Mesodermal cell (in vitro differentiated cells): ENCODE data around the gene FBXW11.

Experiments used
- H3K27ac ChIP-seq: 2 replicates; pipeline ENCODE4 v1.7.0; 2013; ENCODE audit warnings: mild to moderate bottlenecking, low read depth, low read length, moderate library complexity; ENCODE audit not compliant: severe bottlenecking
- H3K36me3 ChIP-seq: 2 replicates; pipeline ENCODE4 v1.7.1; 2013; ENCODE audit warnings: mild to moderate bottlenecking, low read length, moderate library complexity; ENCODE audit not compliant: control insufficient read depth, insufficient read depth
- H3K4me1 ChIP-seq: one replicate; pipeline ENCODE4 v1.7.1; 2013; ENCODE audit warnings: mild to moderate bottlenecking, low read length; ENCODE audit not compliant: insufficient read depth, control insufficient read depth, poor library complexity, severe bottlenecking
- H3K4me3 ChIP-seq: 2 replicates; pipeline ENCODE4 v1.7.0; 2013; ENCODE audit warnings: low read length, control low read depth, mild to moderate bottlenecking; ENCODE audit not compliant: insufficient read depth, poor library complexity, severe bottlenecking; ENCODE audit errors: extremely low read depth
- H3K9me3 ChIP-seq: 2 replicates; pipeline ENCODE4 v1.7.1; 2013; ENCODE audit warnings: mild to moderate bottlenecking, low read length, moderate library complexity; ENCODE audit not compliant: control insufficient read depth
- WGBS, 2 experiments: methylation state at CpG; one replicate each; pipeline ENCODE4 v1.1.5; 2013; ENCODE audit warnings: missing lambda C conversion rate in 2 of 2; ENCODE audit not compliant: insufficient coverage in 2 of 2; 5-methylcytosine and 5-hydroxymethylcytosine counted together

FBXW11 gene

GRCh38 chr5:171842777-171843328 is 163.6 kb downstream of the FBXW11 start:
- Histone ChIP-seq H3K27ac (no peak overlapping the region), H3K4me1 (no peaks in the 10 kb centered on the region), H3K4me3 (no peak overlapping the region), H3K9me3 (no peaks in the 10 kb centered on the region), H3K36me3 (no peaks in the 10 kb centered on the region)
- 83 to 94% methylated on average over 5 of the region's 5 CpGs for WGBS, 2 experiments

- no peaks in the 10 kb centered on the region for H3K36me3 ChIP-seq
- WGBS, 2 experiments = 90 to 92% methylated on average over 22 to 24 of the region's 24 CpGs
- H3K4me3 ChIP-seq = no peak overlapping the region
- H3K27ac ChIP-seq = no peak overlapping the region
- H3K4me1 ChIP-seq = no peaks in the 10 kb centered on the region
- no peaks in the 10 kb centered on the region for H3K9me3 ChIP-seq
These were observed 164.3 kb downstream of the FBXW11 start for GRCh38 chr5:171841984-171842776.

- Histone ChIP-seq H3K4me3 (no peak overlapping the region), H3K4me1 (no peaks in the 10 kb centered on the region), H3K27ac (no peak overlapping the region), H3K9me3 (no peaks in the 10 kb centered on the region), H3K36me3 (no peaks in the 10 kb centered on the region)
- 92 to 93% methylated on average over 15 to 16 of the region's 16 CpGs for WGBS, 2 experiments
These were observed 165.5 kb downstream of the FBXW11 start for GRCh38 chr5:171840711-171841522.

- no peak overlapping the region for H3K27ac ChIP-seq
- H3K36me3 ChIP-seq = no peaks in the 10 kb centered on the region
- H3K4me3 ChIP-seq = no peak overlapping the region
- no peaks in the 10 kb centered on the region for H3K9me3 ChIP-seq
- no peaks in the 10 kb centered on the region for H3K4me1 ChIP-seq
- WGBS, 2 experiments = 50% methylated on average over 2 of the region's 2 CpGs
These were observed 166.4 kb downstream of the FBXW11 start for GRCh38 chr5:171840066-171840465.

- H3K4me3 ChIP-seq = no peak overlapping the region
- no peaks in the 10 kb centered on the region for H3K9me3 ChIP-seq
- WGBS, 2 experiments = 86% methylated on average over 1 of the region's 2 CpGs; no CpG with 5 or more reads in 1 of the 2 experiments
- no peak overlapping the region for H3K27ac ChIP-seq
- no peaks in the 10 kb centered on the region for H3K4me1 ChIP-seq
- no peaks in the 10 kb centered on the region for H3K36me3 ChIP-seq
These were observed 167.3 kb downstream of the FBXW11 start for GRCh38 chr5:171839112-171839511.

GRCh38 chr5:171838066-171838465 is 168.4 kb downstream of the FBXW11 start:
- peaks cover 3% of the 10 kb centered on the region for H3K9me3 ChIP-seq
- no peak overlapping the region for H3K4me3 ChIP-seq
- H3K27ac ChIP-seq = no peak overlapping the region
- H3K4me1 ChIP-seq = no peaks in the 10 kb centered on the region
- no peaks in the 10 kb centered on the region for H3K36me3 ChIP-seq
- 77 to 85% methylated on average over 6 to 11 of the region's 12 CpGs for WGBS, 2 experiments

- no peak overlapping the region for H3K27ac ChIP-seq
- H3K4me1 ChIP-seq = no peaks in the 10 kb centered on the region
- peaks cover 7% of the 10 kb centered on the region for H3K9me3 ChIP-seq
- H3K4me3 ChIP-seq = no peak overlapping the region
- no peaks in the 10 kb centered on the region for H3K36me3 ChIP-seq
These were observed 168.9 kb downstream of the FBXW11 start for GRCh38 chr5:171837522-171837921.

GRCh38 chr5:171835066-171835465 is 171.4 kb downstream of the FBXW11 start:
- no peaks in the 10 kb centered on the region for H3K36me3 ChIP-seq
- peaks cover 7% of the 10 kb centered on the region for H3K9me3 ChIP-seq
- no peak overlapping the region for H3K4me3 ChIP-seq
- no peak overlapping the region for H3K27ac ChIP-seq
- H3K4me1 ChIP-seq = no peaks in the 10 kb centered on the region
- 44 to 92% methylated on average over 3 to 4 of the region's 7 CpGs for WGBS, 2 experiments

GRCh38 chr5:171834461-171834860 is 172.0 kb downstream of the FBXW11 start:
- no peak overlapping the region for H3K4me3 ChIP-seq
- peaks cover 8% of the 10 kb centered on the region for H3K9me3 ChIP-seq
- H3K27ac ChIP-seq = no peak overlapping the region
- no peaks in the 10 kb centered on the region for H3K36me3 ChIP-seq
- WGBS, 2 experiments = 100% methylated on average over 1 of the region's 2 CpGs; no CpG with 5 or more reads in 1 of the 2 experiments
- no peaks in the 10 kb centered on the region for H3K4me1 ChIP-seq

GRCh38 chr5:171832775-171833174 is 173.7 kb downstream of the FBXW11 start:
- Histone ChIP-seq H3K4me1 (no peaks in the 10 kb centered on the region), H3K36me3 (no peaks in the 10 kb centered on the region), H3K4me3 (no peak overlapping the region), H3K27ac (no peak overlapping the region), H3K9me3 (peaks cover 14% of the 10 kb centered on the region)
- WGBS, 2 experiments = 93 to 94% methylated on average over 2 of the region's 2 CpGs
